Nucleus accumbens (tissue), 56 donors: ENCODE data around the gene PTPRG.

Experiments used
- DNase-seq, 56 donors: peaks; one replicate each; lab custom pipeline; 2025; lab: John Stamatoyannopoulos, UW

Gene PTPRG

DNA sequence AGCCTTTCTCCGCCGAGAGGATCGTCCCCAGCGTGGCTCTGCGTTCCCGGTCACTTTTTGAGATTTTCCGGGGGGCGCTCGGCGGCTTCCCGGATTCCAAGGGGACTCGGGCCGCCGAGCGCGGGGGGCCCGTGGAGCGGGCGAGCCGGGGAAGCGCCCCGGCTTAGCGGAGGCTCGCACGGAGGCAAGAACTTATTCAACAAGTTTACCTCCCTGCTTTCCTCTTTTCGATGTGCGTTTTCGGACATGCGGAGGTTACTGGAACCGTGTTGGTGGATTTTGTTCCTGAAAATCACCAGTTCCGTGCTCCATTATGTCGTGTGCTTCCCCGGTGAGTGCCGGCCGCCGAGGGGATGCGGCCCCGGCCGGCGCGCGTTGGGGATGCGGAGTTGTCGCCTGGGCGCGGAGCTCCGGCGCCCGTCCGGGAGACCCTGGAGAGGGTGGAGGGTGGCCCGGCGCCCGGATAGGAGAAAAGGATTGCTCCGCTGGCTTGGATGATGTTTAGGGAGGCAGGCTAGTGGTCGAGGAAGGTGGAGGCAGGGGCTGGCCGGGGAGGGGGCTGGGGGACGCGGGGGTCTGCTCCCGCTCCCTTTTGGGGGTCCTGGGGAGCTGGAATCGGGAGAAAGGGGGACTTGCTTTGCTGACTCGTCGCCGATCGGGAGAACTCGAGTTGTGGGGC is 810 bp downstream of the PTPRG start:
- DNase-seq, result peak in 14 of 56 donors; percentile 3 to 55 (median 28)

DNA sequence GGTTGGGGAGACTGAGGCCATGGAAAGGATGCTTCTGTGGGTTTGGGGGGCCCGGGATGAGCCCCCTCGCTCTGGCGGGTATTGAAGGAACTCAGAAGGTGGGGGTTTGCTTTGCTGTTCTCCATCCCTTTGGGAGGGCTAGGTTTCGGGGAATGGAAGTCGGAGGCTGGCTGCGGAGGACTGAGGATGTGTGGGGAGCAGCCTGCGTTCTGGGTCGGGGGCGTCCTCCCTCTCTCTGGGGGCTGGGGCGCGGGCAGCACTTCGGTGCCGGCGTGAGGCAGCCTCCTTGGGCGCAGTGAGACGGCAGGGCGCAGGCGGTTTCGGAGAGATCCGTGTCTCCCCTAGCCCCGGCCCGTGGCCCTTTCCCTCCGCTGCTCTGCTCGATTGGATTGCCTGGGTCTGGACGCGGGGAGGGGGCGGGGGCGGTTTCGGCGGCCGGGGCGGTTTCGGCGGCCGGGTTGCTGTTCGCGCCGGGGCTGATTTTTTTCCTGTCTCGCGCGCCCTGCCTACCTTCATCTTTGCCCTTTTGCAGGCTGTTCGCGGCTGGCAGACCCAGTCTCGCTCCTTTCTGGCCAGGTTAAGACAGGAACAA is 1.4 kb downstream of the PTPRG start:
- DNase-seq, result peak in 22 of 56 donors; percentile 4 to 41 (median 22)

DNA sequence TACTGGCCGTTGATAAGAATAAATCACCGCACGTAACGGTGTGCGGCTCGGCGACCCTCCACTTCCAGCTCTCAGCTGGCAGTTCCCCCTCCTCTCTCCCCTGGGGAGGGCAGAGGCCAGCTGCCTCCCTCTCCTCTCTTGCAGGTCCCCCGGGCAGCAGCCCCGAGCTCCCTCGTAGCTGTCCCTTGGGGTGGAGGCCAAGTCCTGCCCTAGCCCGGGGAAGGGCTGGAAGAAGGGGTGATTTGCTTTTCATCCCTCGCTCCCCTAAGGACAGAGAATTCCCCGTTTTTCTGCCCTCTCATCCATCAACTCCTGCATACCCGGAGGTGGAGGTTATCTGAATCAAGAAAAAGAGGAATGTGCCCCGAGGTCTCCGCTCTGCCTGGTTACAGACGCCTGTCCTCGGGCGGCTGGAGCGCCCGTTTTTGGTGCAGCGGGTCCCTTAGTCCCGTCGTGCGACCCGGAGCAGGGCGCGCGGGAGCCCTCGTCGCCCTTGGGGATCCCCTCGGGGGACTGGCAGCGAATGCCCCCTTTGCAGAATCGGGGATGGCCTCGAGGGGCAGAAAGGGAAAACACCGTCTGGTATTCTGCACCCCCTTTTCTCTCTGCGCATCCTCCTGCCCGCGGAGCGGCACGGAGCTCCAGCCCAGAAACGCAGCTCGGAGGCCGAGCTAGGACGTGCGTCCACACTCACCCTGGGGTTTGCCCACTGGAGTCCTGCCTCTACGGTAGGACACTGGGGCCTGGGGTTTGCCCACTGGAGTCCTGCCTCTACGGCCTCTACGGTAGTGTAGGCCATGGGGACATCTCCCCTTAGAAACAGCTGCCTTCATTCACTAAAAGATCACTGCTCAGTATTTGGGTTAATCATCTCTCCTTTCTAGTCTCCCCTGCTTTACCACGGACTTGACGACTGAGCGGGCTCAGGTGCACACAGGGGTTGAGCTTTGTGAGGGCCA is 2.2 kb downstream of the PTPRG start:
- DNase-seq, result peak in 14 of 56 donors; percentile 10 to 44 (median 24)

DNA sequence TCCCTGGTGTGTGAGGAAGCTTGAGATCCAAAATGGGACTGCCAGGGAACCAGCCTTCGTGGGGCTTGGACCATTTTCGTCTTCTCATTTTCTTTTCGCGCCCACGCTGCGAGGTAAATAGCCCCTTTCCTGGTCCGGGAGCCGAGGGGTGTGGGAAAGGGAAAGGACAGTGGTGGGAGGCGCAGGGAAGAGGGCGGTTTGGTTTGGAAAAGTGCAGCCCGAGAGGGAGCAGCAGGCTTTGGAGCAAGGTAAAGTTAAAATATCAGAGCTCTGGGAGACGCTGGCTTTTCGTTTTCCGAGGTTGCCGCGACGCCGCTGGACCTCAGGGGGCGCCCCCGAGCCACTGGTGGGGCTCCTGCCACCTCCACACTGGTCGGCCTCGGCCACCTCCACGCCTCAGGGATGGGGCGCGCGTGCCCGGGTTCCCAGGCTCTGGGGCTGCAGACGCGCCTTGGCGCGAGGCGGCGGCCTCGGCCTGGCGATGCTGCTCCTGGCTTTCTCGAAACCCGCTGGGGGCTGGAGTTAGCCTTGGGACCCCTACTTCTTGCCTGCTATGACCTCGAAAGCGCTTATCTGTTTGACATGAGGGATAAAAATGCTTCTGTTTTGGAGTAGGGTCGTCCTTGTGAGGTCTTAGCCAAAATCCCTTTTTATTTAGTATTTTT is 3.2 kb downstream of the PTPRG start:
- DNase-seq, result peak in 49 of 56 donors; percentile 11 to 80 (median 44)

DNA sequence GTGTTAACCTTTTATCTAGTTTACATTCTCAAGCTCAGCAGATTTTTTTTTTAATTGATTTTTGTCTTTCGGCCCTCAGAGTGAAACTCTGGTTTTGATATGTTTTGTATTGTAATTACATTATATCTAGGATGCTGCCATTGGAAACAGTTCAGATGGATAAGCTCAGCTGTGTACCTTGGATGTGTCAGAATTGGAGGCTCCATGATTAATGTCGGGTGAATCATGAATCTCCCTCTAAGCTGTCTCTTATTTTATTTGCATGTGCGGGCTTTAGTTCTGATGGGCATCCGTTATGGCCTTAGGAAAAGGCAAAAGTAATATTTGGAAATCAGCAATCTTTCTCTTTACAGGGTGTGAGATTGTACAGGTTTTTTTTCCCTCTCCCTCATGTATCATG is 4.2 kb downstream of the PTPRG start:
- no peak for DNase-seq

DNA sequence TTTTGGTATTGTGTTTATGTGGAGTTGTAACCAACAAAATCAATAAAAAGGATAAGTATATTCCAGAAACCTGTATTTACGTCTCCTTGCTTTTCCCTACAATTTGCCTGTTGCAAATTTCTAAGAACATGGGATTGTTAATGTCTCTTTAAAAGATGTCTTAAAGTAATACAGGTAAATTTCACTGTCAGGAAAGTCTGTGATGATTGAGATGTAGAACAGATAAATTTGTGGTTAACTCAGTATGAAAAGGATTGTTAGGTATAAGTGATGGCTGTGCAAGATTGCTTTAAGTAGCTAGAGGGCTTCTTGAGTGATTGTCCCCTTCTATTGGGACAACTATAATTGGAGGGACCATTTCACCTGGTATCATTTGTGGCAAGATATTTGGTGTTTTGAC is 6.8 kb downstream of the PTPRG start:
- no peak for DNase-seq

DNA sequence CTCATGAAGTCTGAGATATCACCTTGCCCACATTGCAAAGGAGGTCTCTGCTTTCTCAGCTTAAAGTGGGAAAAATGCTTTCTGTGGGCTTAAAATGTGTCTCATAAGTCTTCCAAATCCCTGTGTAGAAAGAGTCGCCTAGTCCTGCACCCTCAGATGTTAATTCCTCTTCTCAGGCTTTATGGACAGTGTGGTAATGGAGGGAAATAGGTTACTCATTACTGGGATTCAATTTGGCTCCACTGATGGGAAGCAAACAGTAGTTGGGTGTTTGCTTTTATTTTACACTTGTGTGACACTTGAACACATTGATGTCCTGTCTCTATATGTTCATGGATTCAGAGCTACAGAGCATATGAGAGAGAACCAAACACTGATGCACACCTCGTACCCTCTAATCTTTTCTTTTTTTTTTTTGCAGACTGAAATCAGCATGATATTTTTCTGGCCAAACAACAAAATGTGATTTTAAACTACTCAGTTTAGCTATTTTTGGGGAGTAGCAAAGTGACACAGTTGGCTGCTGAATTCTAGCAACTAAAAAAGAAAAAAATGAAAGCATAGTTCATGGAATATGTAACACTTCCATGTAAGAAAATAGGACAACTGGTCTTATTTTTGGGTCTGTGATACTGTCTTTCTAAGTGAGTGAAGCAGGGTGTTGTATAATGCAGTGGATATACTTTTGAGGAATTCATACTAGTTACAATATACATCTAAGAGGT is 8.6 kb downstream of the PTPRG start:
- no peak for DNase-seq

DNA sequence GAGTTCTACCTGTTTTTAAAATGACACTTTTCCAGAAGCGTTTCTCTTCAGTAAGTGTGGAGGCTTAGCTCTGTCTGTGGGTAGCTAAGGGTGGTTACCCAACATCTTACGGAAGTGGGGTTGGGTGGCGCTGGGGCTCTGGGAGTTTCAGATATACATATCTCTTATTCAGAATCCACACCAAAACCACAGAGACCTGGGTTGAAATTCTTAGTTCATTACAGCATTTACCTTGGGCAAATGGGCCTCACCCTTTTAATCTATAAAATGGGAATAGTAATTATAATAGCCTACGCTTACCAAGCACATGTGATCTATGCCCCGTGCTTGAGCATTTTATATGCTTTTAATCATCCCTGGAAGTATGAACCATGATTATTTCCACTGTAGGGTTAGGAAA is 9.4 kb downstream of the PTPRG start:
- DNase-seq, result no peak

DNA sequence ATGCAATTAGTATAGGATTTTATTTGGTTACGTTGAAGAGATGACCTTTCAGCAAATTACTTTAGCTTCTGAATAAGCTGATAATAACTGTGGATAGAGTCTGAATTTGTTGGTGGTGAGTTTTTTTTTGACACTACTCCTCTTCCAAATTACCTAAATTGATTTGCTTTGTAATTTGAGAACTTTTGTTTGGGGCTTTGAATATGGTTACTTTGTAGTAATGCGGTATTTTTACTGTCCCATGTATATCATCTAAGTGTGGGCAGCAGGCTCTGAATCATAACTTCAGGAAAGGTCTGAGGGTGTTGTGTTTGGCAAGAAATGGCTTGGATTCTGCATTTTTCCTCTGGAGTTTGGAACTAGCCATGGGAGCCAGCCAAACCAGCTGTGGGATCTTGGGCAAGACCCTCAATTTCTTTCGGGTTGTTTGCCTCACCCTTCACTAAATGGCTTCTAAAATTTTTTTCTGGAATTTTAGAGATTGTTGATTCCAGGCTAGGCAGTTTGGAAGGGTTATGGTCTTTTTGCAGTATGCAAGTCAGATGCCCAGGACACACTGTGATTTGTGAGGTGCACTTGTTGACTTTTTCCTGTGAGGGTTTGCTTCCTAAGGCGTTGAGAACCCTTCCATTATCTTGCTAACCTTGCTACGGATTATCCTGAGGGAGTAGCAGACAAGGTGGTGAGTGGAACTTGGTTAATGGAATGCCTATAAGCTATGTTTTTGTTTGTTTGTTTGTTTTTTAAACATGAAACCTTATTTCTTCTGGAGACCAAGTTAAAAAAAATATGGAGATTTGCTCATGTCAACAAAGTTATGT is 10.4 kb downstream of the PTPRG start:
- no peak for DNase-seq

DNA sequence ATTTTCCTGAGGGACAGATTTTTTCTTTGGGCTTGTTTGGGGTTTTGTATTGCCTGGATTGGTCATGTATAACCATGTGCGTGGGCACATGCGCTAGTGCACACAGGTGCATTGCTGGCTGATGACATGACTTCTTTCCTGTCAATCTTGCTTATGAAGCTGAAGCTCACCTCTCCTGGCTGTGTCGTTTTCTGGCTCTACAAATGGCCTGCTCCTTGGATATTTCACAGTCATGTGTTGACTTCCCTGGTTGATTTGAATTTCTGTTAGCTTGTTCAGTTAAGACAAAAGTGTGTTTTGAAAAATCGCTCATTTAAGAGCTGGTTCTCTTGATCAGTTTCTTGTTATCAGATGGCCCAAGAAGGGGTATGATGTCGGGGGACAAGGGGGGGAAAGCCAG is 11.5 kb downstream of the PTPRG start:
- no peak for DNase-seq

DNA sequence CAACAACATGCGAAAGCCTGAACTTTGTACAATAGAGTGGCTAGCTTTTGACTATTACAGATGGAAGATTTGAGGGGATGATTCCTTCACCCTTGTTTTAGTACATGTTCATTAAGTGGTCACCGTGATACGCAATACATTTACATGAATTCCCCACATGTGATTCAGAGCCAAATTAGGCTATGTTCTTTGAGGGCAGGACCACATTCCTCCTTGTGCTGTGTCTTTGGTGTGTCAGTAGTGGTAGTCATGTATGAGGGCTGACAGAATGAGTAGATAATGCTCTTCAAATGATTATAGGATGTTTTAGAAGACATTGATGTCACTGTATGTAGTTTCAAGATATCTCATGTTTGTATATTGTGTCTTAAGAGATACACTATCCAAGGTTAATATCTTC is 12.1 kb downstream of the PTPRG start:
- no peak for DNase-seq

DNA sequence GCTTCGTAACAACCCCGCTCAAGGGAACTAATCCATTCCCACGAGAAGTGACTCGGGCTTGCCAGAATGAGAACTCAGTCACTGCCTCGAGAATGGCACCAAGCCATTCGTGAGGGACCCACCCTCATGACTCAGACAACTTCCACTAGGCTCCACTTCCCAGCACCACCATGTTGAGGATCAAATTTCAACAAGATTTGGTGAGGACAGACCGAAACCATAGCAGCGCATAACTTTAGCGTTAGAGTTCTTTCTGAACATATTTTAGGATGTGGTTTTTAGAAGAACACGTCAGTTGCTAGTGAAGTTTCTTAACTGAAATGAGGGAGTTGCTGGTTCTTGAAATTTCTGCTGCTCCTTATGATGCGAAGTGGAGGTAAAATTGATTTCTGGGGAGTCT is 13.5 kb downstream of the PTPRG start:
- DNase-seq, result no peak

DNA sequence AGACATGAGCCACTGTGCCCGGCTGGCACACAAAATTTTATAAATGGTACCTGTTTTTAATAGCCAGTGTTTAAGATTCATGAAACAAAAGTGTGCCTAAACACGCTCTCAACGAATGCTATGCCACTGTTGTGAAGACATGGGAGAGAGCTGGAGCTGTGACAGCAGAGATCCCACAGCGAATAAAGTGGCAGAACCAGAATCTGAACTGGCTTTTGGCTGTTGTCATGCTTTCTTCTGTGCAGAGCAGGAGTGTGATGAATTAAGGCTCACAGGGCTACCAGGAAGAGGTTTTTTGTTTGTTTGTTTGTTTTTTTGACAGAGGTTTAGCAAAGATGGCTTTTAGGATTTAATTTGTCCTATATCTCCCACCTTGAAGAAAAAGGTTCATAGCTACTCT is 14.5 kb downstream of the PTPRG start:
- DNase-seq, result no peak

DNA sequence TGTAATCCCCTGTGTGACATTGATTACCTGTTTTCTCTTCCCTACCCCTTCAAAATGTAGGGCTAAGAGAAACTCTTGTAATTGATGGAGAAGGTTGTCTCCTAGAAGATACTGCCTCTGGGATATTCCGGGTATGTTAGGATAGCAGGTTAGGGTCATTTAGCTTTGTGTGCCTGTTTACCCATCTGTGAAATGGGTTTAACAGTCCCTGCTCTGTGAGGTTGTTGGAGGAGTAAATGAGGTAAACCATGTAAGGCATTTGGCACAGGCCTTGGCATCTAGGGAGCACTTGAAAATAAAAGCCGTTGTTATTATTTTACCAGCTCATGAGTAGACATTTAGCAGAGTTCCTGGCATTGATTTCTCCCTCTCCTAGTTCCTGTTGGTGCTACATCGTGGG is 16.4 kb downstream of the PTPRG start:
- no peak for DNase-seq

DNA sequence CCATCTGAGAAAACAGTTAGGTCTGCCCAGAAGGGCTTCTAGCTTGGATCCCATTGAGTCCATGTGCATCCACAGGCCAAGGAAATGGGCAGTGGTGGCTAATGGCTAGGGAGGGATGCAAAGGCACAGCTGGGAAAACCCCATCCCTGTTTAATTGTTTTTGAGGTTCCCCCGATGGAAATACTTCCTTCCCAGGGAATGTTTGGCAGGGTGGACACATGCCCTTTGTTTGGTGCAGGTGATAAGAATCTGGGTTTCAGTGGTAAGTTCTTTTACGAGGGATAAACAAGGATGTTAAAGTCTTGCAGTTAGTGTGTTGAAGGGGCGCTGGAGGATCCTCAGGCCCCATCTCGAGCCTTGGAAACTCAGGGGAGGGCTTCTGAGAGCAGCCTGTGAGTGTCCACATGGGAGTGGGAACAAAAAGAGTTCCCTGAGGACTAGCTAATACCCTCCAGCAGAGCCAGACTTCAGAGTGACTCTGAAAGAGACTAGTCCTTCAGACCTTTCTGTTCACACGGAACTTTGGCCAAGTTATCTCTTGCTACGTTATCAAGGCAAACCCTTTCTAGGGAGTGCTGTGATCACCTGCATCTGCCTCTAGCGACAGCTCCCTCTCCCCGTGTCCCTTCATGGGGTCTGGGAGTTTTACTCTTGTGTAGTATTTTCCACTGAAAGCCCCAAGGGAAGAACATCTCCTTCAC is 17.4 kb downstream of the PTPRG start:
- no peak for DNase-seq

DNA sequence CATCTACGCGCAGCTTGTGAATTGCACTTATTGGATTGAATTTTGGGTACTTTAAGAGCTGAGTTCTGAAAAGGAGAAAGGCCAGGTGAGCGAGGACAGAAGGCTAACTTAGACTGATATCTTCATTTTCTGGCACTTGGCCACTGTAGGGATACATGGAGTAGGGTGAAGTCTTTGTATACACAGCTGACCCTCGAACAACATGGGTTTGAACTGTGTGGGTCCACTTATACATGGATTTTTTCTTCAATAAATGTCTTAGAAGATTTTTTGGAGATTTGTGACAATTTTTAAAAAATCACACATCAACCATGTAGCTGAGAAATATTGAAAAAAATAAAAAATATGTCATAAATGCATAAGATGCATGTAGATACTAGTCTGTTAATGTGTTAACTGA is 18.3 kb downstream of the PTPRG start:
- no peak for DNase-seq

DNA sequence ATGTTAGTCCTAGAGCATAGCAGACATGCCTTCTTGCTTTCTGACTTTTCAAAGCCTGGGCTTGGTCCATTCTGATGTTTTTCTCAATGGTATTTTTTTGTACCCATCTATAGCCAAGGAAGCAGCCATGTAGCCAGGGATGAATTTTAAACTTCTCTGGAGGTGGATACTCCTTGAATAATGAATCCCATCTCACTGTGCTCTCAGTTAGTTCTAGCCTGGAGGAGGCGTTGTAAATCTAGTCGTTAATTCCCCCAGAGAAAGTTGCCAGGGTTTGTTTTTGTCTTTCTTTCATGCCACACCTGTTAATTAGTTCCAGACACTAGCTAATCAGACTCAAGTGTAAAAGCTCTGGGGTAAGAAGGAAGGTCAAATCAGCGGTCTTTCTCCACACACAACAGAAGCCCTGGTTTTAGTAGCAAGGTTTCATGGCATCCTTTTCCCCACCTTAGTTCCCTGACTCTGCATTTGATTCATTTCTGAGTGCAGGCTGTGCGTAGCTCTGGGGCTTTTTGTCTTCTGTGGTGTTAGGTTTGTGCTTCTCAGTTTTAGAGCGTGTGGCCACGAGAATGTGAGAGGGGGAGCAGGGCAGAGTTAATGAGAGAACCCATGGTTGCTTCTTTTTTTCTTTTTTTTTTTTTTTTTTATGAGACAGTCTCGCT is 19.7 kb downstream of the PTPRG start:
- no peak for DNase-seq

DNA sequence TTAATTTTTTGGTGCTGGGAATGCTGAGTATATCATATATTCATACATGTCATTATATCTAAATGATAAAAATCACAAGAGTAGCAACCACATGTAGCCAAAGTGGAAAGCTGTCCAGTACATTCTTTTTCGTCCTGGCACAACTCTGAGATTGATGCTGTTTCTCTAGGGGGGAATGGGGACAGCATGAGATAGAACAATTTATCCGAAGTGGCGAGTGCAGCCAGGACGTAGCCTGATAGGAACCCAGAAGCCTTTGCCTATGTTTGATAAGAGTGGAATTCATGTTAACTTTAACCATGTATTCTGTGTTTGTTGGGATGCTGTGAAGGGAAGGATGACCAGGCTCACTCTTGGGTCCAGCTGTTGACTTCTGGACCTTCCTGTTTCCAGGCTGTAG is 20.9 kb downstream of the PTPRG start:
- no peak for DNase-seq
